T follicular helper cell (primary cell): ENCODE measurements around the gene SULT1A1.
"Not testable (repeated sequence)": the region's sequence is repeated elsewhere in the genome, so short reads cannot be mapped to it uniquely, and the experiment has no call there.

Experiments used
- DNase-seq: peaks from one replicate; pipeline ENCODE4 v3.0.0-alpha.2; 2020; ENCODE audit warnings: low read depth
- total RNA-seq, 2 experiments: gene quantifications; one replicate each; lab custom pipeline; 2026; lab: John Stamatoyannopoulos, UW

SULT1A1 gene
- total RNA-seq: 1.3 to 3.2 reads per million in 2 experiments

DNA sequence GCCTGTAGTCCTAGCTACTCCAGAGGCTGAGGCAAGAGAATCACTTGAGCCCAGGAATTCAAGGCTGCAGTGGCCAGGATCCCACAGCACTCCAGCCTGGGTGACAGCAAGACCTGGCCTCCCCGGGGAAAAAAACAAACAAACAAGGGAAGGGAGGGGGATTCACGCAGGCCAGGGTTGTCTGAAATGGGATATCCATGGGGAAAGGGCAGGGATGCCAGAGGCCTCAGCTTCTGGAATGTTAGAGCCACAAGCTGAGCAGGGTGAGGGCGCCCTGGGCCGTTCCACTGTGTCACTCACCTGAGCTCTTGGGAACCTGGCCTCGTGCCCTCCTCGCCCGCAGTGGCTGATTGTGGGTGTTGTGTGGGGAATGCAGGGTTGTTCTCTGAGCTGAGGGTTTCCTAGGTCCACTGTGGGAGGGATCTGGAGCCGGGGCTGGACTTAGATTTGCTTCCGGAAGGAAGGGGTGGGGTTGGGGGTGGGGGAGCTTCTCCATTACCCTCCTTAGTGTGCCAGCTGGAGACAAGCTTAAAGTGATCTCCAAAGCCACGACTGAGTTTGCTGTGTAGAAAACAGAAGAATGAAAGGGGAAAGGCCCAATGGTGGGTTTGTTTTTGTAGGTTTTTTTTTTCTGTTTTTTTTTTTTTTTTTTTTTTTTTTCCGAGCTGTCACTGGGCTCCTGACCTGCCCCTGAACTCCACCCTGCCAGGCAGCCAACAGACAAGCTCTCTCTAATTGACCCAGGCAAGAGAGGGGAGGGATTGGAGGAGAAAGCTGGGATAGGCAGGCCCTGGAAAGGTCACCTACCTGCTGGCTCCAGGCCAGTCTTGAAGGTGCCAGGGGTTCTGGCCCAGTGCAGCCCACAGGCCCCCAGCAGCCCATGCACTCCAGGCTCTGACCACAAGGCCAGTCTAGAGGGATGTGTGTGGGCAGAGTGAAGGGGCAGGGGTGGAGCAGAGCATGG, at the start of gene SULT1A1:
Gene SULT1A1 (minus strand): TSS at position 414 of the 964 bp plus-strand sequence. CDS start 1,189 bp downstream, outside the sequence.
- no peak for DNase-seq

DNA sequence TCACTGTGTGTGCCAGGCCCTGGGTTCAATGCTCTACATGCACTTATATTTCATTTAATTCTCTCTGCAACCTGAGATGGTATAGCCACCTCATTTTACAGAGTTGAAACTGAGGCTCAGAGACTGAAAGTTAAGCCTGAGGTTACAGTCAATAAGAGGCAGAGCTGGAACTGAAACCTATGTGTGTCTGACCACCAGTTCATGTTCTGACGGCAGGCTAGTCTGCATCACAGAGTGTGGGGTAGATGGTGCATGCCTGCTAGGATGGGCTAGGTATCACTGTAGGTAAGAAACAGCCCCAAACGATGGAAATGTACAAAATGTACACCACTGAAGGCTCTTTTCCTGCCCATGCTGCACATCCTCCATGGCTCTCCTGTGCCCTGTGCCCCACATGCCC, 30.1 kb upstream of the SULT1A1 start:
- not testable (repeated sequence) for DNase-seq

DNA sequence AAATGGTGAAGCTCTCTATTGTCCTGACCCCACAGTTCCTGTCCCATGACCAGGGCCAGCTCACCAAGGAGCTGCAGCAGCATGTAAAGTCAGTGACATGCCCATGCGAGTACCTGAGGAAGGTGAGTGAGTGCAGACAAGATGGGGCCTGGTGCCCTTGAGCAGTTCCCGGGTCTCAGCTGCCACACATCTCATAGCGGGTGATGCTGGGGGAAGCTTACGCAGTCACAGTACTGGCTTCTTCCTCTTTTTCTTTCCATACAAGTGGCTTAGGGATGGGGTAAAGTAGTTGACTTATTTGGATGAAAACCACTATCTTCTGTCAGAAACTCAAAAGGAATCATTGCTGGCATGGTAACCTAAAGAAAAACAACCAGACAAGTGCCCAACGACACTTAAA, 28.5 kb upstream of the SULT1A1 start:
- DNase-seq: not testable (repeated sequence)

DNA sequence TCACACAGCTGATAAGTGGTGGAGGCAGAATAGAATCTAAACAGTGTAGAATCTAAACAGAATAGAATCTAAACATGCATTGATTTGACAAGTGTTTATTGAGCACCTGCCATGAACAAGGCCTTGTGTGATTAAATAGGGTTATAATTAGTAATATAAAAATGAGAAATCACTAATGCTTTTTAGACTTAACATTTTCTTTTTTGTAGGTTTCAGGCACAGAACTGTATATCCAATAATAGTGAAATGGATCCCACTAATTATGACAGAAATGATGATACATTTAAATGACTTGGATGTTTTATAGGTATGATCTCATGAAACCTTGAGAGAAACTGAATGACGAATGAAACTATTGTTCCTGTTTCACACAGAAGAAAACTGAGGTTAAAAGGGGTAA, 27.9 kb upstream of the SULT1A1 start, which contains the start of gene NPIPB8:
Gene NPIPB8 (plus strand): TSS at position 301 of the 400 bp plus-strand sequence. CDS start 296 bp downstream, outside the sequence.
- not testable (repeated sequence) for DNase-seq

DNA sequence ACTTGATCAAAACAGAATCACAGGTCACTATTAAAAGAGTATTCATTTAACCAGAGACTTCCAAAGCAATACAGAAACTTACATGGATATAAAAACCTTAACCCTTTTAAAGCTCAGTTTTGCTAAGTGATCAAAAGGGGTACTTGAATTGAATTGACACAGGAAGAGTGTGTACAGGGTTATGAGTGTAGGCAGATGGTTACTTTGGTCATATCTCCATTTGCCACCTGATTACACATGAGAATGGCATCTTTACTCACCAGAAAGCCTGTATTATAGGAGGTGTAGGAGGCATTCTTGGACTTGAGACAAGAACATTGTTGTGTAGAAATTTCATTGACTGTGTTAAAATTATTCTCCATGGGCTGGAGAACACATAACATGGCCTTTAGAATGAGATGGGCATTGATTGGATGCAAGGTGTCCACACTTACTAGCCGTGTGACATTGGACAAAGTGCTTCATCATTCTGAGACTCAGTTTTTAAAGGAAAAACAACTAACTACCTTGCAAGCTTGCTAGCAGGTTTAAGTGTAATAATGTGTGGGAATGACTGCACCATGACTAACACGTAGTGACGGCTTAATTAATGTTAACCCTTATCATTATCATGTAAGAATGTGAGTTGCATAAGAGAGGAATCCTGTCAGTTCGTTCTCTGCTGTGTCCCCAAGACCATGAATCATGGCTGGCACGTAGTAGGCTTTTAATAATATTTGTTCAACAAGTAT, 26.4 kb upstream of the SULT1A1 start:
- not testable (repeated sequence) for DNase-seq

DNA sequence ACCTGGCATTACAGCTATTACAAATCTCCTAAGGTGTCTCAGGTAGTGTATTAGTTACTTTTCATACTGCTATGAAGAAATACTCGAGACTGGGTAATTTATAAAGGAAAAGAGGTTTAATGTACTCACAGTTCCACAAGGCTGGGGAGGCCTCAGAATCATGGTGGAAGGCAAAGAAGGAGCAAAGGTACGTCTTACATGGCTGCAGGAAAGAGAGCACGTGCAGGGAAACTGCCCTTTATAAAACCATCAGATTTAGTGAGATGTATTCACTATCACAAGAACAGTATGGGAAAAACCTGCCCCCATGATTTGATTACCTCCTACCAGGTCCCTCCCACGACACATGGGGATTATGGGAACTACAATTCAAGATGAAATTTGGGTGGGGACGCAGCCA, 21.1 kb upstream of the SULT1A1 start:
- DNase-seq: not testable (repeated sequence)

DNA sequence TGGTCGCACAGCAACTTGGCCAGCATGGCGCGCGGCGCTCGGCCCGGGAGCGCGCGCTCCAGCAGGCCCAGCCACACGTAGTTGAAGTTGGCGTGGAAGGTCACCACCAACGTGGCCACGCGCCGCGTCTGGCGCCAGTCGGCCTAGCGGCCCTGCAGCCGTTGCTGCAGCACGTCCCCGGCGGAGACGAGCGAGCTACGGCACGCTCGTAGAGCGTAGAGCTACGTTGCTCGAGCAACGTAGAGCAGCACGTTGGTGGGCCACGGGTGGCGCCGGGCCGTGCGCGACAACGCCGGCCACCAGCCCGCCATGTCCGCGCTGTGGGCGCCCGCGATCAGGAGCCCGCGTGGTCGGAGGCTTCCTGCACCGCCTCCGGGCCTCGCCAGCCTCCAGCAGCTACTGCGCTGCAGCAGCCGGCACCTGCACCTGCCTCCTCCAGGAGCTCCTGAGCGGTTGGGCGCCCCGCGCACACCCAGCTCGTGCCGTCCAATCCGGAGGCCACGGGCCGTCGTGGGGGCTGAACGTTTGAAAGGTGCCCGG, 13.4 kb upstream of the SULT1A1 start:
- peak; percentile 55 for DNase-seq

DNA sequence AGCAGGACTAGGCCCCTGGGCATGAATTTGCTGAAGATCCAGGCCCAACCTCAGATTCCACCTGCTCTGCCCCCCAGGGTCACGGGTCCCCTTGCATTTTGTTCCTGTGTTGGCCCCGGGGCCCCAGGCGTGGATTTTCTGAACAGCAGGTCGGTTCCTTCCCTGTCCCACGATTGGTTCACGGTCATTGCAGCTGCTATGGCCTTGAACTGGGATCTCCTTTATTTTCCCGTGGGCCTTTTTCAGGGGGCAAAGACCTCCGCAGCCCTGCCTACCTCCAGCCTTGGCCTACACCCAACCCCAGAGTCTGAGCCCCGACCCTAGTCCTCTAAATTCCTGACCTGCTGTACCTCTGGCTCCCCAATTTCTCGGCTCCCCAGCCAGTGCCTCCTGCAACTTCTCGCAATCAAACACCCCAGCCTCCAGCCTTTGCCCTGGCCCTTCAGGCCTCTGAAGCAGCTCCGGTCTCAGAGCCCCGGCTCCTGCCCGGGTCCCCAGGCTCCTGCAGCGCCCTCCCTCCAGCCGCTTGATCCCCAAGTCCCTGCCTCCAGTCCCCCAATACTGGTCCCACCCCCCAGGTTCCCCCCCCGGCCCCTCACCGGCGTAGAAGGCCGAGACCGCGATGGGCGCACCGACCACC, 12.8 kb upstream of the SULT1A1 start:
- DNase-seq: not testable (repeated sequence)

DNA sequence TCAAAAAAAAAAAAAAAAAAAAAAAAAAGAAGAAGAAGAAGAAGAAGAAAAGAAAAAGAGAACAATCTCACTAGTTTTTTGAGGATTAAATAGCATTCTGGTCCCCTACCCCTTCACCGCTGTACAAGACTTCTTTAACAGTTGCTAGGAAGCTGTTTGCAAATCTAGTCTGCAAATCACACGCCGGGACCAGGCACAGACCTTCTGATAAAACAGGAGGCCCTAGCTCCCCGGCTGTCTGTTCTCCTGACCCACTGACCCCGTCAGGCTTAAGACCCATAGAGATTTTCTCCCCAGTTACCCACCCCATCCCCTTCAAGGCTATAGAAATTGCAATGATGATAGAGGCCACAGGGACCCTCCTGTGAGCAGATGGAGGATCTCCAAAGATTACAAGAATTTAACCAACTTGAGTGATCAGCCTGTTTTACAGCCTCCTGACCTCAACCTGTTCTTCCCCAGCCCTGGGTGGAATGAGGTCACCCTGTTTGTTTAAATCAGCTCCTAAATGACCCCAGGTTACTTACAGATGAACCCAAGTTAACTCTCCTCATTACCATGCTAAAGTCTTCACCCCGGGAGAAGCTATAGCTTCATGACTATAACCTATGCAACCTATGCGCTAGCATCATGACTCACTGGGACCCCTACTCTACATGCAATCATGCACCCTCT, 11.8 kb upstream of the SULT1A1 start:
- DNase-seq: no peak

DNA sequence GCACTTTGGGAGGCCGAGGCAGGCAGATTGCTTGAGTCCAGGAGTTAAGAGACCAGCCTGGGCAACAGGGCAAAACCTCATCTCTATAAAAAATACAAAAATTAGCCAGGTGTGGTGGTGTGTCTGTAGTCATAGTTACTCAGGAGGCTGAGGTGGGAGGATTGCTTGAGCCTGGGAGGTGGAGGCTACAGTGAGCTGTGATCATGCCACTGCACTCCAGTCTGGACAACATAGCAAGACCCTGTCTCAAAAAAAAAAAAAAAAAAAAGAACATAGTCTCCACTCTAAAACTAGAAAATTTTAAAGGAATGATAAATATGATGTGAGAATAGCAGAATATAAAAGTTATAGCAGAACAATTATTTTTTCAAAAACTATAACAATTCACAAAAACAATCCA, 10.5 kb upstream of the SULT1A1 start:
- not testable (repeated sequence) for DNase-seq

DNA sequence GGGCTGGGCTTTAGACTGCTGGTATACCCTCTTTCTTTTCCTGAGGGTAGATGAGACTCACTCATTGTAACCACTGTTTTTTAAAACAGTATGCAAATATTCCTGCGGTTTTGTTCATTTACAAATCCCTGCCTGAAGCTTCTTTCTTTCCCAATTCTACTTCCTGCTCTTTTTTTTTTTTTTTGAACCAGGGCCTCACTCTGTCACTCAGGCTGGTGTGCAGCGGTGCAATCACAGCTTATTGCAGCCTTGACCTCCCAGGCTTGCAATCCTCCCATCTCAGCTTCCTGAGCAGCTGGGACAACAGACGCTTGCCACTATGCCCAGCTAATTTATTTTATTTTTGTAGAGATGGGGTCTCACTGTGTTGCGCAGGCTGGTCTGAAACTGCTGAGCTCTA, 8.0 kb upstream of the SULT1A1 start:
- no peak for DNase-seq

DNA sequence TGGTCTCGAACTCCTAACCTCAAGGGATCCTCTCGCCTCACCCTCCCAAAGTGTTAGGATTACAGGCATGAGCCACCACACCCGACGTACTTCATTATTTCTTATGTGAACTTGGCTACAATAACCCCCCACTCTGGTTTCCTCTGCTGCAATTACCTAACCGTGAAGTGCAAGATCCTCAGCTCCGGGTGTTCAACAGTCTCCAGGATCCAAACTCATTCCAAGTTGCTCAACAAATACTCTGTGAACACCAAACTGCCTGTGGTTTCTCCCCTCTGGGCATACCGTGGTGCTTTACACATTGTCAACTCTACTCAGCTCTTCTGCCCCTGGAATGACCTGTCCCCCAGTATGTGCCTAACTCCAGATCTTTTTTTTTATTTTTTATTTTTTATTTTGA, 6.8 kb upstream of the SULT1A1 start:
- no peak for DNase-seq

DNA sequence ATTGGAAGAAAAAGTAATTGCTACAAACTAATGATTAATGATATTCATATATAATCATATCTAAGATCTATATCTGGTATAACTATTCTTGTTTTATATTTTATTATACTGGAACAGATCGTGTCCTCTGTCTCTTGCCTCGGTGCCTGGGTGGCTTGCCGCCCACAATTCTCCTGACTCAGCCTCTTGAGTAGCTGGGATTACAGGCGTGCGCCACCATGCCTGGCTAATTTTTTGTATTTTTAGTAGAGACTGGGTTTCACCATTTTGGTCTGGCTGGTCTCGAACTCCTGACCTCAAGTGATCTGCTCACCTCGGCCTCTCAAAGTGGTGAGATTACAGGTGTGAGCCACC, 6.4 kb upstream of the SULT1A1 start:
- not testable (repeated sequence) for DNase-seq

DNA sequence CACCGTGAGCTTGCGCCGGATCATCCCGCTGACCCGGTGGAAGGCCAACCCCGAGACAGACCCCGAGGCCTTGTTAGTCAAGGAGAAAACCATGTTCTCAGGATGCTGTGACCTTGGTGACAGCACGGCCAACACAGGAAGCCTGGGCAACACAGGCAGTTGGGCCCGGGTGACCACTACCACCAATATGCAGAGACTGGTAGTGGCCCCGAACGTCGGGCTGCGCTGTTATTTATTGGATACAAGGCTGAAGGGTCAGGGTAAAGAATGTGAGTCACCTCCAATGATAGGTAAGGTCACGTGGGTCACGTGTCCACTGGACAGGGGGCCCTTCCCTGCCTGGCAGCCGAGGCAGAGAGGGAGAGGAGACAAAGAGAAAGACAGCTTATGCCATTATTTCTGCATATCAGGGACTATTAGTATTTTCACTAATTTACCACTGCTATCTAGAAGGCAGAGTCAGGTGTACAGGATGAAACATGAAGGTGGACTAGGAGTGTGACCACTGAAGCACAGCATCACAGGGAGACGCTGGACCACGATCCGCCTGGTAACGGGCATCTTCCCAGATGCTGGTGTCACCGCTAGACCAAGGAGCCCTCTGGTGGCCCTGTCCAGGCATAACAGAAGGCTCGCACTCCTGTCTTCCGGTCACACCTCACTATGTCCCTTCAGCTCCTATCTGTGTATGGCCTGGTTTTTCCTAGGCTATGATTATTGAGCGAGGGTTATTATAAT, 5.8 kb upstream of the SULT1A1 start:
- DNase-seq: not testable (repeated sequence)

DNA sequence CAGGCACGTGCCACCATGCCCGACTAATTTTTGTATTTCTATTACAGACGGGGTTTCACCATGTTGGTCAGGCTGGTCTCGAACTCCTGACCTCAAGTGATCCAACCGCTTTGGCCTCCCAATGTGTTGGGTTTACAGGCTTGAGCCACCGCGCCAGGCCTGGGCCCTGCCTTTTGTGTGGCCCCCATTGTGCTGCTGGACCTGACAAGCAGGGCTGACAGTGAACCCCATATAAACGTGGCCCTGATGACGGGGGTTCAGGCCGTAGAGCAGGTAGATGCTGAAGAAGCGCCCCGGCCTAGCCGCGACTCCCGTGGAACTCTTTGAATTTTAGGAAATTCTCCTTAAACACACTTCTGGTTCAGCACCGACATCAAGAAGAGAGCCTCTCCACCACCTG, 4.7 kb upstream of the SULT1A1 start:
- DNase-seq: not testable (repeated sequence)

DNA sequence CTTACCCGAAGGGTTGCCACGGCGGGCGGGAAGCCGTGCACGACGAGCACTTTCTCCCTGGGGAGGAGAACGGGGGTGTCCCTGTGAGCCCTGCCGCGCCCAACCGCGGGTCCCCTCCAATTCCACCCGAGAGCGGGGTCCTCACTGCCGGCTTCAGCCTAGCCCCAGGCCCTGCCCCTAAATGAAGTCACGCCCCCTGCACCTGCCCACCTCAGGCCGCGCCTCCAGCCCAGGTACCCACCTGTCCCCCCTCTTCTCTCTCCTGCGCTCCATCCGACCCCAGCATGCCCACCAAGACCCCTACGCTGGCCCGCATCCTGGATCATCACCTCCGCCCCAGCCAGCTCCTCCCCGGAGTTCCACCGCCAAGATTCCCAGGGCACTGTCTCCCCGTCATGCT, 4.1 kb upstream of the SULT1A1 start:
- not testable (repeated sequence) for DNase-seq

DNA sequence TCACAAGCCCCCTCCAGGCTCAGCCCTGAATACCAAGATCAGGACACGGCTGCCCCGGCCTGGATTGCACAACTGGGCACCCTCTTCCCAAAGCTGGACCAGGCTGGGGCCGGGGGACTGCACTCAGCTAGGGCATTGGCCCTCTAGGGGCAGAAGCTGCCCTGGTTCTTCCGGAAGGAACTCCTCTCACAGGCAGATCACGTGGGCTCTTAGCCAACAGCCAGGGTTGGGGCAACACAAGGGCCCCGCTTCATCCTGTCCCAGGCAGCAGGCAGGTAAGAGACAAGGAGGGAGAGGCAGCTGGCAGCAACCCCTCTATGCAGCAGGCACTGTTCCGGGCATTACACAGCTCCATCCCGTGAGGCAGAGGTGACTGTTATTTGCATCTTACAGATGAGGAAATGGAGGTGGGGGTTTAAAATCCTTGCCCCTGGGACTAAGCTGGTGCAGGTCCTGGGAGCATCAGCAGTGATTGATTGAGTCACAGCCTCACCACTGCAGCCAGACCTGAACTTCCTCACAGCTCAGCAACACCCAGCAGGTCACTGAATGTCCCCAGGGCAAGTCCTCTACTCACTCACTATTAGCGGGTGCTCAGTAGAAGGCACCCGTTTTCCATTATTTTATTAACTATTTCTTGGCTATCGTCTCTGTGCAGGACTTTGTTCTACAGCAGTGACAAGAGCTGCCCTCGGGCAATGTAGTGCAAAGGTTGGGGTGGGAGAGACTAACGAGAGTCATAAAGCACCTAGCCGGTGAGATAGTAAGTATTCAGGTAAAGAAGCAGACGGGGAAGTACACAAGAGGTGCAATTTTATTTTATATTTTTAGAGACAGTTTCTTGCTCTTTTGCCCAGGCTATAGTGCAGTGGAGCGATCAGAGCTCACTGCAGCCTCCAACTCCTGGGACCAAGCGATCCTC, 2.8 kb upstream of the SULT1A1 start:
- not testable (repeated sequence) for DNase-seq

DNA sequence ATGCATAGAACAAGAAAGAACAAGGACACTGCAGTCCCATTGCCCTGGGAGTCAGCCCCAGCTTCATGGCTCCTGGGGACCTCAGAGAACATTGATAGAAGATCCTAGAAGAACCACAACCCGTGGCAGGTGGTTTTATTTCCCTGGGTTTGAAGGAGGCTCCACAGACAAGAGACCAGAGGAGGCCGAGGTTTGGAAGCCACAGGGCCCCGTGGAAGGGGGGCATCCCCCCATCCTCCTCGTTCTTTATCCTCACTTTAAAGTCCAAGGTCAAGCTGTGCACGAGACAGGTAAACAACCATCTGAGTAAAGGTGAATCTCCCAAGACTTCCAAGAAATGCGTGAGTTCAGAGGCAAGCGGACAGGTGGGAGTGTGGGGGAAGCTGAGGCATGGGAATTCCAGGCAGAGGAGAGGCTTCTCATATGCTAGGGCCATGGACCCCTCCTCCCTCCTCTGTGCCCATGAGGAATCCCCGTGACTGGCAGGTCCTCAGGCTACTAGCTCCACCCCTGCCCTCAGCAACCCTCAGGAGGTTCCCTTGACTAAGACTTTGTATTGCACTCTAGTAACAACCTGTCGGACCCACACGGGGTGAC, 849 bp upstream of the SULT1A1 start:
- no peak for DNase-seq
